Esophagus squamous epithelium (tissue), 4 donors: Measurements from ENCODE around the gene CAPS2.

Experiments used
- POLR2A ChIP-seq, 4 donors: fragments of 450-650 bp; IDR thresholded peaks; one replicate each; pipeline ENCODE4 v1.6.1; 2017; ENCODE audit warnings: antibody characterized with exemption in 4 of 4, mild to moderate bottlenecking in 4 of 4, moderate library complexity in 3 of 4
- TF ChIP-seq, protein P1 (sequence below), 6 experiments: fragments of 450-650 bp in 4 of 6; fragments of 200-600 bp in 2 of 6; sonication (generic) in 2 of 6; IDR thresholded peaks; one replicate each; pipeline ENCODE4 v1.5.1; 2016 to 2019; ENCODE audit warnings: antibody characterized with exemption in 6 of 6, mild to moderate bottlenecking in 4 of 6, moderate library complexity in 4 of 6

DNA sequence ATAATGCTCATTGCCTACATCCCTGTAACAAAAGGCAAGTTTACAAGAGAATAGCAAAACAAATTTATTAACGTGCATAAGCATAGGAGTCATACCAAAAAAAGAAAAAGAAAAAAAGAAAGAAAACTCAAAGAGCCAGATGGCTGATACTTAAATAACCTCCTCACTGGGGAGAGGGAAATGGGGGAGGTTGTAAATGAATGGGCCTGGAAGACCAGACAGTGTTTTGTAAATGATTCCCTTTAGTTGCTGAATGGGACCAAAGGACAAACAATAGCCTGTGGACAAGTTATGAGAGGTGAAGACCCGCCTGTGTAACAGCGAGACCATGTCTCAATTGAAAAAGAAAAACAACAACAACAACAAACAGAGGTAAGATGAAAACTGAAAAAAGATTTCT, 35.3 kb downstream of the CAPS2 start:
- TF ChIP-seq, protein P1, sequence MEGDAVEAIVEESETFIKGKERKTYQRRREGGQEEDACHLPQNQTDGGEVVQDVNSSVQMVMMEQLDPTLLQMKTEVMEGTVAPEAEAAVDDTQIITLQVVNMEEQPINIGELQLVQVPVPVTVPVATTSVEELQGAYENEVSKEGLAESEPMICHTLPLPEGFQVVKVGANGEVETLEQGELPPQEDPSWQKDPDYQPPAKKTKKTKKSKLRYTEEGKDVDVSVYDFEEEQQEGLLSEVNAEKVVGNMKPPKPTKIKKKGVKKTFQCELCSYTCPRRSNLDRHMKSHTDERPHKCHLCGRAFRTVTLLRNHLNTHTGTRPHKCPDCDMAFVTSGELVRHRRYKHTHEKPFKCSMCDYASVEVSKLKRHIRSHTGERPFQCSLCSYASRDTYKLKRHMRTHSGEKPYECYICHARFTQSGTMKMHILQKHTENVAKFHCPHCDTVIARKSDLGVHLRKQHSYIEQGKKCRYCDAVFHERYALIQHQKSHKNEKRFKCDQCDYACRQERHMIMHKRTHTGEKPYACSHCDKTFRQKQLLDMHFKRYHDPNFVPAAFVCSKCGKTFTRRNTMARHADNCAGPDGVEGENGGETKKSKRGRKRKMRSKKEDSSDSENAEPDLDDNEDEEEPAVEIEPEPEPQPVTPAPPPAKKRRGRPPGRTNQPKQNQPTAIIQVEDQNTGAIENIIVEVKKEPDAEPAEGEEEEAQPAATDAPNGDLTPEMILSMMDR (IDR thresholded peaks at IDR 0.05), result no peak
- no peak for TF ChIP-seq POLR2A (IDR thresholded peaks at IDR 0.05)
